HepG2 (cell line): ENCODE measurements around the gene IP6K1. TPM values are rescaled to one million over a fixed set of nuclear protein-coding genes. Genes with fewer than 3 reads are reported as not detected.

Experiments used
- ATAC-seq: fragments of 200-7000 bp; cut with Tn5 transposase; 3 replicates; pipeline ENCODE4 v1.9.1; 2020; ENCODE audit warnings: mild to moderate bottlenecking, moderate library complexity
- BruUV-seq: library from RNA; stranded (reverse); fragments of 400-500 nt; replicated peaks from 2 replicates; lab custom pipeline; 2021; lab: Mats Ljungman, UMichigan
- CTCF ChIA-PET: fragments of 300-600 bp; formaldehyde crosslinking; extraction: SDS; loops from one replicate; lab custom pipeline; 2021; ENCODE audit warnings: low total read pairs, inconsistent platforms, low intra/inter-chr PET ratio; lab: Yijun Ruan, JAX
- POLR2A ChIA-PET: fragments of 350-600 bp; sonication (Branson Sonifier 250); formaldehyde crosslinking; loops from one replicate; lab custom pipeline; 2020; ENCODE audit warnings: antibody characterized with exemption, inconsistent platforms; lab: Yijun Ruan, JAX
- DNase-seq: peaks from one replicate; pipeline ENCODE4 v3.0.0-alpha.2; 2015; ENCODE audit warnings: low spot score
- FAIRE-seq: peaks from 3 replicates; lab custom pipeline; 2011; peaks lifted over from hg19 to GRCh38; lab: Jason Lieb, UNC
- H2AFZ ChIP-seq: one replicate; pipeline ENCODE4 v1.6.1; 2011; ENCODE audit warnings: low read length, inconsistent platforms
- H3K27ac ChIP-seq: fragments of 300-600 bp; 3 replicates; pipeline ENCODE4 v1.8.0; 2011; ENCODE audit warnings: mixed run types, mild to moderate bottlenecking, mixed read lengths, low read length, inconsistent platforms; ENCODE audit not compliant: insufficient read depth; ENCODE audit errors: extremely low read length
- H3K27me3 ChIP-seq, 2 experiments: fragments of 200-600 bp in 1 of 2; 2 replicates in 1 of 2; 3 replicates in 1 of 2; pipeline versions ENCODE4 v1.6.0 to v1.8.0; 2011; ENCODE audit warnings: low read length in 2 of 2, mild to moderate bottlenecking in 2 of 2, moderate library complexity in 2 of 2, inconsistent platforms in 1 of 2; ENCODE audit not compliant: insufficient read depth in 2 of 2, control insufficient read depth in 1 of 2
- H3K36me3 ChIP-seq, 2 experiments: fragments of 200-600 bp in 1 of 2; replicated peaks in 1 of 2; 2 replicates in 1 of 2; 3 replicates in 1 of 2; pipeline versions ENCODE4 v1.5.1 to v1.8.0; 2011; ENCODE audit warnings: low read length in 2 of 2, inconsistent platforms in 1 of 2; ENCODE audit not compliant: insufficient read depth in 2 of 2, control insufficient read depth in 1 of 2
- H3K4me1 ChIP-seq: 2 replicates; pipeline ENCODE4 v1.5.1; 2012; ENCODE audit warnings: low read length, inconsistent platforms; ENCODE audit not compliant: insufficient read depth
- H3K4me2 ChIP-seq: 2 replicates; pipeline ENCODE4 v1.6.0; 2011; ENCODE audit warnings: low read depth, low read length, inconsistent platforms
- H3K4me3 ChIP-seq, 3 experiments: fragments of 200-600 bp in 1 of 3; sonication (generic), shearing (Covaris generic) in 1 of 3; replicated peaks in 1 of 3; 2 replicates each; pipeline ENCODE4 v1.5.1; 2011 to 2016; ENCODE audit warnings: low read length in 3 of 3, inconsistent platforms in 2 of 3, low read depth in 2 of 3, mild to moderate bottlenecking in 2 of 3, control low read depth in 1 of 3, mixed read lengths in 1 of 3; ENCODE audit not compliant: insufficient read depth in 1 of 3
- H3K79me2 ChIP-seq: one replicate; pipeline ENCODE4 v1.6.1; 2011; ENCODE audit warnings: low read length, inconsistent platforms; ENCODE audit not compliant: insufficient read depth
- H3K9ac ChIP-seq: 2 replicates; pipeline ENCODE4 v1.6.0; 2011; ENCODE audit warnings: mild to moderate bottlenecking, low read depth, low read length, inconsistent platforms; ENCODE audit not compliant: insufficient read depth
- H3K9me3 ChIP-seq: 2 replicates; pipeline ENCODE4 v1.5.1; 2012; ENCODE audit warnings: mild to moderate bottlenecking, low read length
- H4K20me1 ChIP-seq: 2 replicates; pipeline ENCODE4 v1.6.0; 2011; ENCODE audit warnings: inconsistent platforms, mild to moderate bottlenecking, low read length, moderate library complexity; ENCODE audit not compliant: insufficient read depth
- AGO2 ChIP-seq: fragments of 200-400 bp; formaldehyde crosslinking; optimal IDR thresholded peaks from 2 replicates; pipeline ENCODE3; 2017; ENCODE audit warnings: mild to moderate bottlenecking, low read depth, low read length, moderate library complexity
- FOXO1 ChIP-seq: sonication (generic); formaldehyde crosslinking; IDR thresholded peaks from 2 replicates; pipeline ENCODE4 v1.4.0; 2020; ENCODE audit warnings: missing genetic modification reagents
- HOMEZ ChIP-seq: IDR thresholded peaks from 2 replicates; pipeline ENCODE4 v1.6.1; 2016; ENCODE audit warnings: low read depth
- RFX1 ChIP-seq: fragments of 450-650 bp; IDR thresholded peaks from 2 replicates; pipeline ENCODE4 v1.6.1; 2017
- SPEN ChIP-seq: sonication (generic); formaldehyde crosslinking; IDR thresholded peaks from 2 replicates; pipeline ENCODE4 v1.5.1; 2020; ENCODE audit warnings: low read depth, mild to moderate bottlenecking, missing genetic modification reagents
- SRSF4 ChIP-seq: fragments of 200-400 bp; formaldehyde crosslinking; IDR thresholded peaks from one replicate; pipeline ENCODE4 v1.6.1; 2018; ENCODE audit warnings: mild to moderate bottlenecking, low read depth, low read length, moderate library complexity; ENCODE audit not compliant: poor library complexity, severe bottlenecking
- ZBTB14 ChIP-seq: sonication (generic); formaldehyde crosslinking; IDR thresholded peaks from 2 replicates; pipeline ENCODE4 v1.4.0; 2020; ENCODE audit warnings: missing genetic modification reagents
- ZNF138 ChIP-seq: sonication (generic); formaldehyde crosslinking; IDR thresholded peaks from 2 replicates; pipeline ENCODE4 v1.5.0; 2020; ENCODE audit warnings: mild to moderate bottlenecking, low read depth, missing genetic modification reagents
- ZNF331 ChIP-seq: sonication (generic); formaldehyde crosslinking; IDR thresholded peaks from 2 replicates; pipeline ENCODE4 v1.4.0; 2020; ENCODE audit warnings: missing genetic modification reagents
- ZNF850 ChIP-seq: sonication (generic); formaldehyde crosslinking; conservative IDR thresholded peaks from 2 replicates; pipeline ENCODE4 v1.9.0; 2021; ENCODE audit warnings: mild to moderate bottlenecking, missing genetic modification reagents
- WGBS: methylation state at CpG from one replicate; pipeline ENCODE4 v1.1.6; 2017; ENCODE audit warnings: low lambda C conversion rate; 5-methylcytosine and 5-hydroxymethylcytosine counted together
- in situ Hi-C: cut with HindIII; loops from 2 replicates; pipeline ENCODE4 v1.10.0; 2017; ENCODE audit warnings: low pct_unique_long_range_greater_than_20kb; ENCODE audit not compliant: extremely low pct_ligation_motif_present
- intact Hi-C: fragments of 100-400 bp; cut with micrococcal nuclease; formaldehyde crosslinking; loops from one replicate; pipeline ENCODE4 v1.10.0; 2022; ENCODE audit not compliant: unreplicated experiment
- polyA plus RNA-seq, 8 experiments: library from polyadenylated mRNA; depleted of rRNA in 3 of 8; stranded (reverse) in 7 of 8; unstranded in 1 of 8; fragments of >200 nt; fragmentation: Illumina TruSeq in 4 of 8; extraction: Trizol in 4 of 8; gene quantifications; 2 replicates each; pipeline versions ENCODE4 v1.2.1 to v1.2.3, GENCODE V29; 2011 to 2016; ENCODE audit warnings: low read depth in 4 of 8, missing spikeins in 1 of 8, mixed read lengths in 1 of 8; ENCODE audit not compliant: insufficient read depth in 1 of 8
- total RNA-seq, 5 experiments: library from RNA; depleted of rRNA; stranded (reverse); fragments of >200 nt; fragmentation: Illumina TruSeq; extraction: Trizol; gene quantifications; 2 replicates each; pipeline ENCODE4 v1.2.3, GENCODE V29; 2016; ENCODE audit warnings: low read depth in 1 of 5
- TF ChIP-seq, protein P1 (sequence below): sonication (generic); formaldehyde crosslinking; IDR thresholded peaks from 2 replicates; pipeline ENCODE4 v1.5.0; 2020; ENCODE audit warnings: mild to moderate bottlenecking, missing genetic modification reagents

IP6K1 gene
- total and polyA plus RNA-seq, 2 of the 13 experiments (the other 11 are each of a cell fraction or from before 2014, with no cell fraction given): 17.7 to 29.7 TPM

- no peak overlapping the region for H2AFZ ChIP-seq
- peaks cover 22% of the 10 kb centered on the region for H3K79me2 ChIP-seq
- in situ Hi-C loops (loop anchor here (10.0 kb wide), 1 partner anchor 111 kb away; no protein-coding TSS in a partner anchor), intact Hi-C loops (loop anchor here (2.0 kb wide), 1 partner anchor 49 kb away; no protein-coding TSS in a partner anchor)
- H3K9ac ChIP-seq: peak overlapping the region; percentile 40; the same call in 1 of the 2 replicates
- H3K9me3 ChIP-seq: no peaks in the 10 kb centered on the region
- H3K36me3 ChIP-seq: peaks cover 31 to 54% of the 10 kb centered on the region in 2 experiments
- WGBS: no CpG with 5 or more reads among the region's 11 CpGs
- BruUV-seq: TSS peak; percentile 46
- H3K27ac ChIP-seq: no peak overlapping the region
- ATAC-seq (no peak), DNase-seq (no peak), FAIRE-seq (no peak)
- peaks cover 43% of the 10 kb centered on the region for H3K4me1 ChIP-seq
- no peaks in the 10 kb centered on the region for H3K27me3 ChIP-seq
- 0 out of 2 replicates have a peak overlapping the region, but pooled peaks have one; percentile 91 for H3K4me2 ChIP-seq
- POLR2A ChIA-PET: interaction anchor here (1.7 kb wide), 1 partner anchor 136 kb away, joined by 3 read pairs; no protein-coding TSS in a partner anchor
- TF ChIP-seq HOMEZ (CRISPR knock-in tag) (no peak), AGO2 (peak; percentile 22)
- CTCF ChIA-PET: no interaction called here
- no peak overlapping the region; a peak in 1 of 6 replicates for H3K4me3 ChIP-seq
- H4K20me1 ChIP-seq: no peaks in the 10 kb centered on the region
Measured at GRCh38 chr3:49675912-49676311, 110.4 kb downstream of the IP6K1 start.

- intact Hi-C loops: loop anchor here (5.0 kb wide), 2 partner anchors 67 to 207 kb away; no protein-coding TSS in a partner anchor
- no peak overlapping the region for H2AFZ ChIP-seq
- peak overlapping the region; percentile 91 for H3K4me2 ChIP-seq
- no peaks in the 10 kb centered on the region for H4K20me1 ChIP-seq
- no TSS peak for BruUV-seq
- in situ Hi-C loops: loop anchor here (5.0 to 10.0 kb wide), 2 partner anchors 110 to 137 kb away; no protein-coding TSS in a partner anchor
- ChIA-PET POLR2A (no interaction called here), CTCF (no interaction called here)
- H3K27ac ChIP-seq: peak overlapping the region; percentile 85
- DNase-seq (no peak), ATAC-seq (peak; percentile 45), FAIRE-seq (no peak)
- peak overlapping the region; percentile 80 to 99 (median 80) for H3K4me3 ChIP-seq
- H3K36me3 ChIP-seq: peaks cover 20 to 40% of the 10 kb centered on the region in 2 experiments
- peaks cover 57% of the 10 kb centered on the region for H3K4me1 ChIP-seq
- H3K27me3 ChIP-seq: no peaks in the 10 kb centered on the region
- WGBS: 0% methylated on average over 7 of the region's 34 CpGs
- H3K9ac ChIP-seq: peak overlapping the region; percentile 86
- H3K79me2 ChIP-seq: peaks cover 22% of the 10 kb centered on the region
- H3K9me3 ChIP-seq: no peaks in the 10 kb centered on the region
- TF ChIP-seq ZNF850 (CRISPR knock-in tag): no peak
- TF ChIP-seq SRSF4: no peak
- TF ChIP-seq, protein P1, sequence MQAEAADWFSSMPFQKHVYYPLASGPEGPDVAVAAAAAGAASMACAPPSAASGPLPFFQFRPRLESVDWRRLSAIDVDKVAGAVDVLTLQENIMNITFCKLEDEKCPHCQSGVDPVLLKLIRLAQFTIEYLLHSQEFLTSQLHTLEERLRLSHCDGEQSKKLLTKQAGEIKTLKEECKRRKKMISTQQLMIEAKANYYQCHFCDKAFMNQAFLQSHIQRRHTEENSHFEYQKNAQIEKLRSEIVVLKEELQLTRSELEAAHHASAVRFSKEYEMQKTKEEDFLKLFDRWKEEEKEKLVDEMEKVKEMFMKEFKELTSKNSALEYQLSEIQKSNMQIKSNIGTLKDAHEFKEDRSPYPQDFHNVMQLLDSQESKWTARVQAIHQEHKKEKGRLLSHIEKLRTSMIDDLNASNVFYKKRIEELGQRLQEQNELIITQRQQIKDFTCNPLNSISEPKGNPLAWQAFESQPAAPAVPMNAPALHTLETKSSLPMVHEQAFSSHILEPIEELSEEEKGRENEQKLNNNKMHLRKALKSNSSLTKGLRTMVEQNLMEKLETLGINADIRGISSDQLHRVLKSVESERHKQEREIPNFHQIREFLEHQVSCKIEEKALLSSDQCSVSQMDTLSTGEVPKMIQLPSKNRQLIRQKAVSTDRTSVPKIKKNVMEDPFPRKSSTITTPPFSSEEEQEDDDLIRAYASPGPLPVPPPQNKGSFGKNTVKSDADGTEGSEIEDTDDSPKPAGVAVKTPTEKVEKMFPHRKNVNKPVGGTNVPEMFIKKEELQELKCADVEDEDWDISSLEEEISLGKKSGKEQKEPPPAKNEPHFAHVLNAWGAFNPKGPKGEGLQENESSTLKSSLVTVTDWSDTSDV (CRISPR knock-in tag): 0 out of 2 replicates have a peak, but pooled peaks have one; percentile 70
- TF ChIP-seq ZBTB14: peak; percentile 72; the same call in 1 of the 2 replicates
- TF ChIP-seq SPEN (CRISPR knock-in tag): 0 out of 2 replicates have a peak, but pooled peaks have one; percentile 12
- TF ChIP-seq ZNF138 (CRISPR knock-in tag): peak; percentile 31; the same call in 1 of the 2 replicates
- TF ChIP-seq RFX1: no peak
- peak; percentile 24; the same call in 1 of the 2 replicates for TF ChIP-seq ZNF331 (CRISPR knock-in tag)
- TF ChIP-seq FOXO1: 0 out of 2 replicates have a peak, but pooled peaks have one; percentile 13
Measured at GRCh38 chr3:49674497-49674983, 111.8 kb downstream of the IP6K1 start.
